GM19043 (cell line): ENCODE data around the gene SOX8.
"Not testable (repeated sequence)": the region's sequence is repeated elsewhere in the genome, so short reads cannot be mapped to it uniquely, and the experiment has no call there.

Experiments used
- ATAC-seq: cut with Tn5 transposase; IDR thresholded peaks from one replicate; pipeline ENCODE4 v1.9.1; 2021; ENCODE audit warnings: low read depth; ENCODE audit not compliant: unreplicated experiment

SOX8 gene

GRCh38 chr16:952321-952720, 29.2 kb upstream of the SOX8 start:
- no peak for ATAC-seq

GRCh38 chr16:953818-954217, 27.8 kb upstream of the SOX8 start:
- ATAC-seq, result not testable (repeated sequence)

GRCh38 chr16:955766-956165, 25.8 kb upstream of the SOX8 start:
- ATAC-seq, result not testable (repeated sequence)

GRCh38 chr16:959232-960040, 22.1 kb upstream of the SOX8 start:
- no peak for ATAC-seq

- no peak for ATAC-seq
These were observed 19.2 kb upstream of the SOX8 start for GRCh38 chr16:962366-962765.

- no peak for ATAC-seq
These were observed 18.4 kb upstream of the SOX8 start for GRCh38 chr16:962901-963814.

GRCh38 chr16:963913-964312, 17.7 kb upstream of the SOX8 start:
- ATAC-seq, result no peak

- no peak for ATAC-seq
These were observed 17.1 kb upstream of the SOX8 start for GRCh38 chr16:964356-965035.

- no peak for ATAC-seq
These were observed 16.6 kb upstream of the SOX8 start for GRCh38 chr16:965036-965395.

GRCh38 chr16:965487-965886, 16.1 kb upstream of the SOX8 start:
- no peak for ATAC-seq

- ATAC-seq, result no peak
These were observed 15.5 kb upstream of the SOX8 start for GRCh38 chr16:966035-966434.

GRCh38 chr16:966505-966904, 15.1 kb upstream of the SOX8 start:
- no peak for ATAC-seq

GRCh38 chr16:967077-967541, 14.5 kb upstream of the SOX8 start:
- no peak for ATAC-seq

- ATAC-seq, result no peak
These were observed 13.8 kb upstream of the SOX8 start for GRCh38 chr16:967546-968295.

GRCh38 chr16:968620-969019, 12.9 kb upstream of the SOX8 start:
- ATAC-seq, result no peak

GRCh38 chr16:969508-970385, 11.8 kb upstream of the SOX8 start:
- peak; percentile 10 for ATAC-seq

- no peak for ATAC-seq
These were observed 11.2 kb upstream of the SOX8 start for GRCh38 chr16:970386-970765.

- peak; percentile 59 for ATAC-seq
These were observed 10.6 kb upstream of the SOX8 start, which contains the start of gene LMF1 for GRCh38 chr16:970766-971581. Gene LMF1 (minus strand): TSS chr16:970984. CDS start chr16:970980, 4 bp downstream.

GRCh38 chr16:971582-971905, 10.0 kb upstream of the SOX8 start:
- ATAC-seq, result no peak
